Gastroesophageal sphincter (tissue), 4 donors: ENCODE data around the gene TBATA. TPM values are rescaled to one million over a fixed set of nuclear protein-coding genes. Genes with fewer than 3 reads are reported as not detected.

Source experiments
- ATAC-seq: fragments of 150-250 bp; one replicate; pipeline ENCODE4 v1.9.1; 2016; ENCODE audit warnings: mild to moderate bottlenecking, moderate library complexity
- H3K27ac ChIP-seq, 4 donors: fragments of 200-600 bp; sonication (generic) in 3 of 4; 1 replicate in 3 of 4; 2 replicates in 1 of 4; pipeline ENCODE4 v1.5.1; 2016 to 2019
- H3K27me3 ChIP-seq: fragments of 200-600 bp; sonication (generic); one replicate; pipeline ENCODE4 v1.5.1; 2019
- H3K36me3 ChIP-seq, 2 donors: fragments of 200-600 bp; sonication (generic); one replicate each; pipeline ENCODE4 v1.5.1; 2019; ENCODE audit warnings: control low read depth in 1 of 2
- H3K4me1 ChIP-seq, 3 donors: fragments of 200-600 bp; sonication (generic); 1 replicate in 2 of 3; 2 replicates in 1 of 3; pipeline ENCODE4 v1.5.1; 2016 to 2019; ENCODE audit warnings: control low read depth in 2 of 3
- H3K4me3 ChIP-seq, 2 donors: fragments of 200-600 bp; sonication (generic); one replicate each; pipeline ENCODE4 v1.5.1; 2019; ENCODE audit warnings: mild to moderate bottlenecking in 1 of 2, moderate library complexity in 1 of 2
- H3K9me3 ChIP-seq, 3 donors: fragments of 200-600 bp; sonication (generic); one replicate each; pipeline ENCODE4 v1.5.1; 2017 to 2019; ENCODE audit warnings: control low read depth in 2 of 3
- CTCF ChIP-seq, 4 experiments: fragments of 200-600 bp in 2 of 4; fragments of 450-650 bp in 2 of 4; sonication (generic) in 1 of 4; IDR thresholded peaks; one replicate each; pipeline ENCODE4 v1.5.1; 2017 to 2019; ENCODE audit warnings: antibody characterized with exemption in 4 of 4, mild to moderate bottlenecking in 2 of 4, moderate library complexity in 2 of 4
- EP300 ChIP-seq: sonication (generic); formaldehyde crosslinking; IDR thresholded peaks from one replicate; pipeline ENCODE4 v1.6.1; 2017; ENCODE audit warnings: antibody characterized with exemption, mild to moderate bottlenecking
- POLR2A ChIP-seq, 2 donors: fragments of 450-650 bp; IDR thresholded peaks; one replicate each; pipeline ENCODE4 v1.6.1; 2017; ENCODE audit warnings: antibody characterized with exemption in 2 of 2, mild to moderate bottlenecking in 2 of 2, moderate library complexity in 1 of 2
- POLR2AphosphoS5 ChIP-seq: sonication (generic); formaldehyde crosslinking; IDR thresholded peaks from one replicate; pipeline ENCODE4 v1.6.1; 2017; ENCODE audit warnings: antibody characterized with exemption
- WGBS, 2 donors: methylation state at CpG; one replicate each; pipeline ENCODE4 v1.1.5; 2018; ENCODE audit warnings: low coverage in 1 of 2; 5-methylcytosine and 5-hydroxymethylcytosine counted together
- total RNA-seq, 4 donors: library from RNA; depleted of rRNA; stranded (reverse); fragments of >200 nt; gene quantifications; one replicate each; pipeline ENCODE4 v1.1.0, GENCODE V29; 2016

Gene TBATA
- total RNA-seq, 4 donors from 2014 or later, result not detected

- H3K27ac ChIP-seq, result no peak overlapping the region
- 93% methylated on average over 3 of the region's 11 CpGs; no CpG with 5 or more reads in 1 of the 2 donors for WGBS, 2 donors
- ATAC-seq, result no peak
- no peaks in the 10 kb centered on the region for H3K9me3 ChIP-seq
- no peaks in the 10 kb centered on the region for H3K27me3 ChIP-seq
- TF ChIP-seq CTCF (IDR thresholded peaks at IDR 0.05) (no peak), POLR2AphosphoS5 (no peak), EP300 (no peak), POLR2A (IDR thresholded peaks at IDR 0.05) (no peak)
- H3K4me3 ChIP-seq, result no peak overlapping the region
- H3K36me3 ChIP-seq, result no peaks in the 10 kb centered on the region
- H3K4me1 ChIP-seq, result no peaks in the 10 kb centered on the region
Measured at GRCh38 chr10:70776455-70777005, 8.6 kb downstream of the TBATA start.

- ATAC-seq, result no peak
- Histone ChIP-seq H3K27ac (no peak overlapping the region), H3K27me3 (no peaks in the 10 kb centered on the region), H3K4me3 (no peak overlapping the region), H3K36me3 (no peaks in the 10 kb centered on the region), H3K4me1 (no peaks in the 10 kb centered on the region), H3K9me3 (no peaks in the 10 kb centered on the region)
- WGBS, 2 donors, result 73 to 100% methylated on average over 2 to 3 of the region's 13 CpGs
- TF ChIP-seq POLR2A (IDR thresholded peaks at IDR 0.05) (no peak), CTCF (IDR thresholded peaks at IDR 0.05) (no peak), EP300 (no peak), POLR2AphosphoS5 (no peak)
Measured at GRCh38 chr10:70775679-70776454, 9.3 kb downstream of the TBATA start.

GRCh38 chr10:70774810-70775678 is 10.1 kb downstream of the TBATA start:
- Histone ChIP-seq H3K4me3 (no peak overlapping the region), H3K27ac (no peak overlapping the region), H3K27me3 (no peaks in the 10 kb centered on the region), H3K9me3 (no peaks in the 10 kb centered on the region), H3K36me3 (no peaks in the 10 kb centered on the region), H3K4me1 (no peaks in the 10 kb centered on the region)
- TF ChIP-seq EP300 (no peak), POLR2A (IDR thresholded peaks at IDR 0.05) (no peak), POLR2AphosphoS5 (no peak), CTCF (IDR thresholded peaks at IDR 0.05) (no peak)
- 87 to 91% methylated on average over 3 to 5 of the region's 14 CpGs for WGBS, 2 donors
- no peak for ATAC-seq

- no peaks in the 10 kb centered on the region for H3K4me1 ChIP-seq
- H3K9me3 ChIP-seq, result no peaks in the 10 kb centered on the region
- H3K27me3 ChIP-seq, result no peaks in the 10 kb centered on the region
- H3K36me3 ChIP-seq, result no peaks in the 10 kb centered on the region
- no peak overlapping the region for H3K27ac ChIP-seq
- TF ChIP-seq EP300, result no peak
- TF ChIP-seq POLR2A (IDR thresholded peaks at IDR 0.05), result no peak
- H3K4me3 ChIP-seq, result no peak overlapping the region
- ATAC-seq, result no peak
- WGBS, 2 donors, result 91 to 97% methylated on average over 6 to 9 of the region's 14 CpGs
Measured at GRCh38 chr10:70773965-70774809, 11.0 kb downstream of the TBATA start.

GRCh38 chr10:70773461-70773860 is 11.7 kb downstream of the TBATA start:
- TF ChIP-seq EP300, result no peak
- TF ChIP-seq POLR2A (IDR thresholded peaks at IDR 0.05), result no peak
- no peak for TF ChIP-seq POLR2AphosphoS5
- H3K9me3 ChIP-seq, result no peaks in the 10 kb centered on the region
- 100% methylated on average over 5 of the region's 9 CpGs; no CpG with 5 or more reads in 1 of the 2 donors for WGBS, 2 donors
- H3K27ac ChIP-seq, result no peak overlapping the region
- no peak for ATAC-seq
- no peak overlapping the region for H3K4me3 ChIP-seq
- no peaks in the 10 kb centered on the region for H3K36me3 ChIP-seq
- no peaks in the 10 kb centered on the region for H3K4me1 ChIP-seq
- H3K27me3 ChIP-seq, result no peaks in the 10 kb centered on the region
